ENCODE data around the gene PFKFB2. TPM values are rescaled to one million over a fixed set of nuclear protein-coding genes. Genes with fewer than 3 reads are reported as not detected.

PFKFB2 gene
- total RNA-seq, 2 experiments from 2014 or later, result 3.2 to 4.0 TPM

DNA sequence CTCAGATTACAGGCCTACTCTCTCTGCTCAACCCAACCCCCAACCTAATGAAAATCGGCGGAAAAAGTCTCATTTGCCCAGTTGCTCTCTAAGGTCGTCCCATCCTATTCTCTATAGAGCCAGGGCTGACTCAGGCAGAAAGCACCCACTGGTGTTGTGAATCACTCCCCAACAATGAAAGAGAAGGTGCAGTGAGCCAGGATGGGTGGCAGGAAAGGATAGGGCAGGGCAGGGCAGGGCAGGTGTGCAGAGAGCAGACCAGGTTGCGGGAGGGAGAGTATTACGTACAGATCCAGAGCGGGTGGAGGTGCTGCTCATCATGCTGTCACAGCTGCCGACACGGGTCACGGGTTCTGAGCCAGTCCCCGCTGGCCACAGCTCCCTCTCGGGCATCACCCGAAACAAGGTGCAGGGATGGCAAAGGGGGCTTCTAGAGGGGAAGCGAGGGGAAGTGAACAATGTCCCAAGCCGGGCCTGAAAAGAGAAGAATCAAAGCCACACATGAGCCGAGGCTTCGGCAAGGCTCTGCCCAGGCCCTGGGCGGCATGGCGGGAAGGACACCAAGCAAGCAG lies 25.8 kb upstream of the PFKFB2 start:
- Histone ChIP-seq H3K4me1 (ENCODE audit: insufficient read depth, low read length) (no peaks in the 10 kb centered on the region), H3K27ac (ENCODE audit: low read depth in 1 of 2, low read length in 2 of 2) (no peak overlapping the region), H3K4me3 (ENCODE audit: low read length) (no peak overlapping the region), H3K27me3 (ENCODE audit: control insufficient read depth in 1 of 2, insufficient read depth in 2 of 2, low read length in 2 of 2) (peaks cover 12 to 18% of the 10 kb centered on the region in 2 experiments), H3K9me3 (ENCODE audit: control insufficient read depth in 1 of 2, insufficient read depth in 1 of 2, low read length in 2 of 2) (no peaks in the 10 kb centered on the region), H3K36me3 (ENCODE audit: insufficient read depth, low read length) (no peaks in the 10 kb centered on the region)
- H3K27ac Mint-ChIP-seq, result no peak overlapping the region
- H3K4me1 Mint-ChIP-seq (ENCODE audit: low read depth), result no peaks in the 10 kb centered on the region
- intact Hi-C loops (cut with DNase I, micrococcal nuclease), result no loop called here
- peaks cover 69% of the 10 kb centered on the region for H3K27me3 Mint-ChIP-seq
- TF ChIP-seq, protein P1, sequence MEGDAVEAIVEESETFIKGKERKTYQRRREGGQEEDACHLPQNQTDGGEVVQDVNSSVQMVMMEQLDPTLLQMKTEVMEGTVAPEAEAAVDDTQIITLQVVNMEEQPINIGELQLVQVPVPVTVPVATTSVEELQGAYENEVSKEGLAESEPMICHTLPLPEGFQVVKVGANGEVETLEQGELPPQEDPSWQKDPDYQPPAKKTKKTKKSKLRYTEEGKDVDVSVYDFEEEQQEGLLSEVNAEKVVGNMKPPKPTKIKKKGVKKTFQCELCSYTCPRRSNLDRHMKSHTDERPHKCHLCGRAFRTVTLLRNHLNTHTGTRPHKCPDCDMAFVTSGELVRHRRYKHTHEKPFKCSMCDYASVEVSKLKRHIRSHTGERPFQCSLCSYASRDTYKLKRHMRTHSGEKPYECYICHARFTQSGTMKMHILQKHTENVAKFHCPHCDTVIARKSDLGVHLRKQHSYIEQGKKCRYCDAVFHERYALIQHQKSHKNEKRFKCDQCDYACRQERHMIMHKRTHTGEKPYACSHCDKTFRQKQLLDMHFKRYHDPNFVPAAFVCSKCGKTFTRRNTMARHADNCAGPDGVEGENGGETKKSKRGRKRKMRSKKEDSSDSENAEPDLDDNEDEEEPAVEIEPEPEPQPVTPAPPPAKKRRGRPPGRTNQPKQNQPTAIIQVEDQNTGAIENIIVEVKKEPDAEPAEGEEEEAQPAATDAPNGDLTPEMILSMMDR (IDR thresholded peaks at IDR 0.05), result no peak
- H3K4me3 Mint-ChIP-seq, result no peak overlapping the region
- H3K9me3 Mint-ChIP-seq, result no peaks in the 10 kb centered on the region
- CTCF ChIA-PET, result no interaction called here
- no peak for DNase-seq
- POLR2A ChIA-PET, result no interaction called here
- no peaks in the 10 kb centered on the region for H3K36me3 Mint-ChIP-seq (ENCODE audit: low read depth)
- no peak for ATAC-seq (ENCODE audit: poor library complexity)

DNA sequence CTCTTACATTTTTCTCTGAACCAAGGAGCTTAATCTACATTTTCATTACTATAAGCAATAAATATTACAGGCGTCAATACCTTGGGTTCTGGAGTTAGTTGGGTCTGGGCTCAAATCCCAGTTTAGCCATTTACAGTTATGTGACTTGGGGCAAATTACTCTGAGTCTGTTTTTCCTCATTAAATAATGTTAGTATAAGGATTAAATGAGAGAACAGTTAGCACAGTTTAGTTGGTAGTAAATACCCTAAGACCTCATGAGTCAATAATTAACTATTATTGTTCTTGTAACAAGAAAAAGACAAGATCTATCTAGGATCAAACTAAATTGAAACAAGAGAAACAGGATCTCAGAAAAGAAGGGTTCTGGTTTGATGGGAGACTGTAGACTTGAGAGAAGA lies 25.2 kb upstream of the PFKFB2 start:
- no peaks in the 10 kb centered on the region for H3K4me1 Mint-ChIP-seq (ENCODE audit: low read depth)
- H3K27me3 Mint-ChIP-seq, result peaks cover 73% of the 10 kb centered on the region
- Histone ChIP-seq H3K27ac (ENCODE audit: low read depth in 1 of 2, low read length in 2 of 2) (no peak overlapping the region), H3K4me3 (ENCODE audit: low read length) (no peak overlapping the region), H3K4me1 (ENCODE audit: insufficient read depth, low read length) (no peaks in the 10 kb centered on the region), H3K27me3 (ENCODE audit: control insufficient read depth in 1 of 2, insufficient read depth in 2 of 2, low read length in 2 of 2) (peaks cover 15 to 18% of the 10 kb centered on the region in 2 experiments), H3K9me3 (ENCODE audit: control insufficient read depth in 1 of 2, insufficient read depth in 1 of 2, low read length in 2 of 2) (no peaks in the 10 kb centered on the region), H3K36me3 (ENCODE audit: insufficient read depth, low read length) (no peaks in the 10 kb centered on the region)
- CTCF ChIA-PET, result no interaction called here
- no peaks in the 10 kb centered on the region for H3K36me3 Mint-ChIP-seq (ENCODE audit: low read depth)
- ATAC-seq (ENCODE audit: poor library complexity) (no peak), DNase-seq (no peak)
- no peaks in the 10 kb centered on the region for H3K9me3 Mint-ChIP-seq
- POLR2A ChIA-PET, result no interaction called here
- TF ChIP-seq, protein P1 (IDR thresholded peaks at IDR 0.05), result no peak
- intact Hi-C loops (cut with DNase I, micrococcal nuclease), result no loop called here
- H3K4me3 Mint-ChIP-seq, result no peak overlapping the region
- H3K27ac Mint-ChIP-seq, result no peak overlapping the region

DNA sequence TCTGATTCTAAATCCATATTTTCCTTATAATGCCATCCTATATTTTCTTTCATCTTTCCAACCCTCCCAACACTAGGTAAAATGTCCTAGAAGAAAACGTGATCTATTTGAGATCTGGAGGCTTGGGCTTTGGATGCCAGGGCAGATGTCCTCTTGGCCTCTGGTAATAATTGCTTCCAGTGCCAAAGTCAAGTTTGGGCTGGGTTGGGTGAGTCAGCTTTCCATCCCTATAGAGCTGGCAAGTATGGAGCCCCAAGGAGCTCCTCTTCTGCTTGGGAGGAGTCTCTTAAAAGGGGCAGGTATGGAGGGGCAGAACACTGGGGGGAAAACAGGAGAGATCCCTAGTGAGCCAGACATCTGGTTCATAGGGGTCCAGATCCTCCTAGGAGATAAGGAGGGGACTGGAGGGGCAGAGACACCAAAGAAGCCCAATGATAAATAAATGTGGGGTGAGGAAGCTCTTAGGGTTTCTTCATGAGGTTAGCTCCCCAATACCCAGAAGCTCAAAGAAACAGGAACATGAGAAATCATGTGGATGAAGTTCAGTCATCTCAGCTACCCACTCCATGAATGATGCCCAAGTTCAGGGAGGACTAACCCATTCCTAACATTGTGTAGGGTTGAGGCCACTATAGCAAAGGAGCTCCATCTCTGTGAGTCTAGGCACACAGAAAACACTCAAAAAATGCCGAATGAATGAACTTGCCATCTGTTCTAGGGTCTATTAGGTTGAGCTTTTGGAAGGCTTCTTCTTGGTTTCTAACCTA lies 24.0 kb upstream of the PFKFB2 start:
- DNase-seq (no peak), ATAC-seq (ENCODE audit: poor library complexity) (no peak)
- H3K36me3 Mint-ChIP-seq (ENCODE audit: low read depth), result no peaks in the 10 kb centered on the region
- H3K36me3 ChIP-seq (ENCODE audit: insufficient read depth, low read length), result no peaks in the 10 kb centered on the region
- no peak overlapping the region for H3K4me3 Mint-ChIP-seq
- H3K27me3 Mint-ChIP-seq, result peaks cover 69% of the 10 kb centered on the region
- TF ChIP-seq, protein P1 (IDR thresholded peaks at IDR 0.05), result no peak
- H3K4me1 Mint-ChIP-seq (ENCODE audit: low read depth), result no peaks in the 10 kb centered on the region
- no peak overlapping the region for H3K27ac Mint-ChIP-seq
- peaks cover 15 to 25% of the 10 kb centered on the region in 2 experiments for H3K27me3 ChIP-seq (ENCODE audit: control insufficient read depth in 1 of 2, insufficient read depth in 2 of 2, low read length in 2 of 2)
- intact Hi-C loops (cut with DNase I, micrococcal nuclease), result no loop called here
- no peaks in the 10 kb centered on the region for H3K4me1 ChIP-seq (ENCODE audit: insufficient read depth, low read length)
- POLR2A ChIA-PET, result no interaction called here
- CTCF ChIA-PET, result no interaction called here
- no peak overlapping the region for H3K27ac ChIP-seq (ENCODE audit: low read depth in 1 of 2, low read length in 2 of 2)
- H3K4me3 ChIP-seq (ENCODE audit: low read length), result no peak overlapping the region
- no peaks in the 10 kb centered on the region for H3K9me3 Mint-ChIP-seq
- no peaks in the 10 kb centered on the region for H3K9me3 ChIP-seq (ENCODE audit: control insufficient read depth in 1 of 2, insufficient read depth in 1 of 2, low read length in 2 of 2)
